Lower leg skin (tissue), 4 donors: ENCODE measurements around the gene UGDH. TPM values are rescaled to one million over a fixed set of nuclear protein-coding genes. Genes with fewer than 3 reads are reported as not detected.
"Not testable (repeated sequence)": the region's sequence is repeated elsewhere in the genome, so short reads cannot be mapped to it uniquely, and the experiment has no call there.

Source experiments
- DNase-seq, 2 donors: peaks; one replicate each; pipeline ENCODE4 v3.0.0-alpha.2; 2019; ENCODE audit warnings: low spot score in 2 of 2
- H3K4me3 ChIP-seq: fragments of 200-600 bp; sonication (generic); 2 replicates; pipeline ENCODE4 v1.5.1; 2017; ENCODE audit warnings: mild to moderate bottlenecking, low read depth; ENCODE audit not compliant: poor library complexity, severe bottlenecking
- POLR2A ChIP-seq, 2 donors: fragments of 450-650 bp; IDR thresholded peaks; one replicate each; pipeline ENCODE4 v1.6.1; 2016 to 2017; ENCODE audit warnings: antibody characterized with exemption in 2 of 2, mild to moderate bottlenecking in 1 of 2, moderate library complexity in 1 of 2
- WGBS, 2 donors: methylation state at CpG; one replicate each; pipeline ENCODE4 v1.1.5; 2018; 5-methylcytosine and 5-hydroxymethylcytosine counted together
- intact Hi-C: fragments of 100-400 bp; cut with DNase I; formaldehyde crosslinking; loops from one replicate; pipeline ENCODE4 v1.15.0; 2023; ENCODE audit warnings: low total_unique reads
- total RNA-seq, 4 donors: library from RNA; depleted of rRNA; stranded (reverse); fragments of >200 nt; gene quantifications; one replicate each; pipeline ENCODE4 v1.1.0, GENCODE V29; 2016
- TF ChIP-seq, protein P1 (sequence below), 3 donors: fragments of 450-650 bp; IDR thresholded peaks; one replicate each; pipeline ENCODE4 v1.5.1; 2016; ENCODE audit warnings: antibody characterized with exemption in 3 of 3, mild to moderate bottlenecking in 3 of 3, moderate library complexity in 2 of 3

Gene UGDH
- total RNA-seq, 4 donors from 2014 or later, result 20.2 to 29.4 (median 24.3) TPM

DNA sequence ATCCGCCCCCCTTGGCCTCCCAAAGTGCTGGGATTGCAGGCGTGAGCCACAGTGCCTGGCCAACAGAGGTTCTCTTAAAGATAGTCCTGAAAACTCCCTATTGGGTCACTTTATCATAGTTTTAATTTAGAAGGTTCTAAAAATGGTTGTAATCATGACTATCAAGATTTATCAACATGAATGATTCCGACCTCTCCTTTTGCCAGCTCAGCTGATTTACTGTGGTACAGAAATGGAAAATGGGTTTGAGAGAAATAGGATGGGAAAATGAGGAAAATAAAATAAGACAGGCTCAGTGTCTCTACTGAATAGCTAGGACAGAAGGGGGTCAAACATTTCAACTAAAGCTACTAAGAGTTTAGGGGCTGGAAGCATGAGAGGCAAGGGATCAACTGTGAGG is 28.2 kb upstream of the UGDH start:
- TF ChIP-seq, protein P1, sequence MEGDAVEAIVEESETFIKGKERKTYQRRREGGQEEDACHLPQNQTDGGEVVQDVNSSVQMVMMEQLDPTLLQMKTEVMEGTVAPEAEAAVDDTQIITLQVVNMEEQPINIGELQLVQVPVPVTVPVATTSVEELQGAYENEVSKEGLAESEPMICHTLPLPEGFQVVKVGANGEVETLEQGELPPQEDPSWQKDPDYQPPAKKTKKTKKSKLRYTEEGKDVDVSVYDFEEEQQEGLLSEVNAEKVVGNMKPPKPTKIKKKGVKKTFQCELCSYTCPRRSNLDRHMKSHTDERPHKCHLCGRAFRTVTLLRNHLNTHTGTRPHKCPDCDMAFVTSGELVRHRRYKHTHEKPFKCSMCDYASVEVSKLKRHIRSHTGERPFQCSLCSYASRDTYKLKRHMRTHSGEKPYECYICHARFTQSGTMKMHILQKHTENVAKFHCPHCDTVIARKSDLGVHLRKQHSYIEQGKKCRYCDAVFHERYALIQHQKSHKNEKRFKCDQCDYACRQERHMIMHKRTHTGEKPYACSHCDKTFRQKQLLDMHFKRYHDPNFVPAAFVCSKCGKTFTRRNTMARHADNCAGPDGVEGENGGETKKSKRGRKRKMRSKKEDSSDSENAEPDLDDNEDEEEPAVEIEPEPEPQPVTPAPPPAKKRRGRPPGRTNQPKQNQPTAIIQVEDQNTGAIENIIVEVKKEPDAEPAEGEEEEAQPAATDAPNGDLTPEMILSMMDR (IDR thresholded peaks at IDR 0.05), result no peak
- no peak for TF ChIP-seq POLR2A (IDR thresholded peaks at IDR 0.05)
- intact Hi-C loops, result no loop called here
- DNase-seq, result no peak
- H3K4me3 ChIP-seq, result no peak overlapping the region
- 98 to 99% methylated on average over 3 of the region's 3 CpGs for WGBS, 2 donors

DNA sequence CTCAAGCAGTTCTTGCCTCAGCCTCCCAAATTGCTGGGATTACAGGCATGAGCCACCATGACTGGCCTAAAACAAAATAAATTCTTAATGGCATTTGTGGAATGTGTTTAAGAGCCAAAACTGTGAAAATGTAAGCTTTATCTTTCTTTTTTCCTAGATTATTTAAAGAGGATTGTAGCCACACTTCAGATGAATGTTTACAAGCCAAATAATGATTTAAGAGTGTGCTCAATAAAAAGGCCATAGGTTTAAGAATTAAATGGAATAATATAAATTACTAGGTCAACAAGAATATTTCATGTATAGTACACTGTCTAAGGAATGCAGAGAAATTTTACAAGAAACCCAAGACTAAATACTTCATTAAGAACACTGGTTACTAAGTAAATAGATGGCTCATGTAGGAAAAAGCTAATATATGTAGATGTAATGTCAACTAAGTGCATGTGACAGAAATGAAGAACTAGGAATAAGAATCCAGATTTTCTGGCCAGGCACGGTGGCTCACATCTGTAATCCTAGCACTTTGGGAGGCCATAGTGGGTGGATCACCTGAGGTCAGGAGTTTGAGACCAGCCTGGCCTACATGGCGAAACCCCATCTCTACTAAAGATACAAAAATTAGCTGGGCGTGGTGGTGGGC is 21.3 kb upstream of the UGDH start:
- no peak for TF ChIP-seq POLR2A (IDR thresholded peaks at IDR 0.05)
- TF ChIP-seq, protein P1 (IDR thresholded peaks at IDR 0.05), result no peak
- no peak overlapping the region for H3K4me3 ChIP-seq
- intact Hi-C loops, result no loop called here
- no peak for DNase-seq
- WGBS, 2 donors, result 91 to 97% methylated on average over 3 of the region's 3 CpGs

DNA sequence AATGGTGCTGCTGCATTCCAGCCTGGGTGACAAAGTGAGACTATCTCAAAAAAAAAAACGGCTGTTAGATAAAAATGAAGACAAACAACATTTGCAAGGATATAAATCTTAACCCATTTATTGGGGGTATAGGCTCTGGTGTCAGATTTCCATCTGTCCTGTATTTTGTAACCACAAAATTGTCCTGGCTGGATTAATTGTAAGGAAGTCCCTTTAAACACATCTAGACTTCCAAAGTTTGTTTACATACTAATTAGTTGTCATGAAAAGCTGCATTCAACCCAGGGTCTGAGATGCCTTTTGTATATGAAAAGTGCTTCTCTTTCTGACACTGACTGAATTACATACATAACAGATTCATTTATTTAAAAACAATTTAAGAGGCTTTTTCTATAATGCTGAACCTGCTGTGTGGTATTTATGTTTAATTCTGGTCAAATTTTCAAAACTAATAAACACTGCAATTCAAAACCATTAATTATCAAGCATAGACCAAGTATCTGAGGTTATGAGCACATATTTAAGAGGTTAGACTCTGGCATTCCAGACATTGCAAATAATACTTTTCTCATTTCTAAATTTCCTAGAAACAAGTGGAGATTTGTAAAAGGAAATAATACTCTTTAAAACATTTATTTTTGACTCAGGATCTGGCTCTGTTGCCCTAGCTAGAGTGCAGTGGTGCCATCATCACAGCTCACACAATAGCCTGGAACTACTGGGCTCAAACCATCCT is 17.5 kb upstream of the UGDH start:
- no peak for DNase-seq
- TF ChIP-seq POLR2A (IDR thresholded peaks at IDR 0.05), result no peak
- TF ChIP-seq, protein P1 (IDR thresholded peaks at IDR 0.05), result no peak
- WGBS, 2 donors, result 0 to 36% methylated on average over 1 of the region's 1 CpG
- no peak overlapping the region for H3K4me3 ChIP-seq
- intact Hi-C loops, result no loop called here

- intact Hi-C loops, H3K4me3 ChIP-seq, DNase-seq: not testable (repeated sequence)
- 68 to 70% methylated on average over 4 of the region's 4 CpGs for WGBS, 2 donors
Observed at GRCh38 chr4:39544080-39544479, 16.8 kb upstream of the UGDH start.

- WGBS, 2 donors, result 78 to 86% methylated on average over 5 of the region's 5 CpGs
- TF ChIP-seq POLR2A (IDR thresholded peaks at IDR 0.05), result no peak
- TF ChIP-seq, protein P1 (IDR thresholded peaks at IDR 0.05), result no peak
- no peak for DNase-seq
- no peak overlapping the region for H3K4me3 ChIP-seq
- intact Hi-C loops, result no loop called here
Observed at GRCh38 chr4:39543034-39543433, 15.8 kb upstream of the UGDH start.

- no peak overlapping the region for H3K4me3 ChIP-seq
- no peak for TF ChIP-seq POLR2A (IDR thresholded peaks at IDR 0.05)
- TF ChIP-seq, protein P1 (IDR thresholded peaks at IDR 0.05), result no peak
- 54 to 61% methylated on average over 4 of the region's 4 CpGs for WGBS, 2 donors
- intact Hi-C loops, result no loop called here
- DNase-seq, result no peak
Observed at GRCh38 chr4:39542611-39543012, 15.4 kb upstream of the UGDH start.
